K562 (cell line): ENCODE measurements around the gene MACF1. TPM values are rescaled to one million over a fixed set of nuclear protein-coding genes. Genes with fewer than 3 reads are reported as not detected.
"Not testable (repeated sequence)": the region's sequence is repeated elsewhere in the genome, so short reads cannot be mapped to it uniquely, and the experiment has no call there.

Experiments
- ATAC-seq: fragments of 200-7000 bp; cut with Tn5 transposase; 3 replicates; pipeline ENCODE4 v1.9.1; 2020; ENCODE audit warnings: moderate library complexity
- BruUV-seq: library from RNA; stranded (reverse); fragments of 400-500 nt; replicated peaks from 2 replicates; lab custom pipeline; 2021; lab: Mats Ljungman, UMichigan
- CTCF ChIA-PET: fragments of 300-600 bp; formaldehyde crosslinking; extraction: SDS; loops from one replicate; lab custom pipeline; 2021; ENCODE audit warnings: low intra/inter-chr PET ratio; lab: Yijun Ruan, JAX
- POLR2A ChIA-PET: fragments of 300-600, 350-650 bp; sonication (Branson Sonifier 250); formaldehyde crosslinking; extraction: SDS; loops from one replicate; lab custom pipeline; 2021; ENCODE audit warnings: antibody characterized with exemption, inconsistent platforms; lab: Yijun Ruan, JAX
- DNase-seq, 4 experiments: peaks; one replicate each; pipeline versions ENCODE4 v3.0.0 to v3.0.0-alpha.2; 2011 to 2018; ENCODE audit warnings: low spot score in 3 of 4, mixed read lengths in 3 of 4; ENCODE audit errors: extremely low read depth in 1 of 4
- FAIRE-seq: peaks from 2 replicates; lab custom pipeline; 2011; peaks lifted over from hg19 to GRCh38; lab: Jason Lieb, UNC
- H2AFZ ChIP-seq: 2 replicates; pipeline ENCODE4 v1.6.0; 2011; ENCODE audit warnings: low read depth, low read length, control low read depth, inconsistent platforms
- H3K27ac ChIP-seq: fragments of 200-600 bp; 3 replicates; pipeline ENCODE4 v1.8.0; 2011; ENCODE audit warnings: low read depth, mild to moderate bottlenecking, control low read depth, inconsistent platforms, low read length, moderate library complexity, mixed read lengths; ENCODE audit errors: extremely low read depth
- H3K27me3 ChIP-seq, 2 experiments: fragments of 300-600 bp in 1 of 2; 2 replicates in 1 of 2; 3 replicates in 1 of 2; pipeline versions ENCODE4 v1.6.0 to v1.8.0; 2011; ENCODE audit warnings: inconsistent platforms in 2 of 2, low read length in 2 of 2, mild to moderate bottlenecking in 1 of 2, mixed read lengths in 1 of 2, moderate library complexity in 1 of 2; ENCODE audit not compliant: control insufficient read depth in 2 of 2, insufficient read depth in 2 of 2
- H3K36me3 ChIP-seq: fragments of 300-600 bp; 3 replicates; pipeline ENCODE4 v1.8.0; 2011; ENCODE audit warnings: mild to moderate bottlenecking, low read length, inconsistent platforms; ENCODE audit not compliant: control insufficient read depth, insufficient read depth
- H3K4me1 ChIP-seq, 2 experiments: fragments of 200-600 bp in 1 of 2; replicated peaks in 1 of 2; 2 replicates in 1 of 2; 3 replicates in 1 of 2; pipeline versions ENCODE4 v1.5.1 to v1.8.0; 2011; ENCODE audit warnings: inconsistent platforms in 2 of 2, low read length in 2 of 2, mild to moderate bottlenecking in 1 of 2, mixed read lengths in 1 of 2, moderate library complexity in 1 of 2; ENCODE audit not compliant: control insufficient read depth in 2 of 2, insufficient read depth in 2 of 2
- H3K4me2 ChIP-seq: 2 replicates; pipeline ENCODE4 v1.6.1; 2011; ENCODE audit warnings: low read length, control low read depth, inconsistent platforms, mixed read lengths; ENCODE audit not compliant: insufficient read depth
- H3K4me3 ChIP-seq: fragments of 200-600 bp; sonication (generic), shearing (Covaris generic); 2 replicates; pipeline ENCODE4 v1.5.1; 2016; ENCODE audit warnings: control low read depth, inconsistent platforms
- H3K79me2 ChIP-seq: fragments of 200-600 bp; 3 replicates; pipeline ENCODE4 v1.8.0; 2011; ENCODE audit warnings: low read length, inconsistent platforms; ENCODE audit not compliant: control insufficient read depth, insufficient read depth
- H3K9ac ChIP-seq, 2 experiments: 2 replicates each; pipeline versions ENCODE4 v1.6.0 to v1.6.1; 2011; ENCODE audit warnings: low read depth in 2 of 2, low read length in 2 of 2, control low read depth in 1 of 2, inconsistent platforms in 1 of 2, mild to moderate bottlenecking in 1 of 2, mixed read lengths in 1 of 2; ENCODE audit not compliant: insufficient read depth in 1 of 2
- H3K9me1 ChIP-seq: one replicate; pipeline ENCODE4 v1.6.0; 2011; ENCODE audit warnings: inconsistent platforms, mild to moderate bottlenecking, low read length, moderate library complexity; ENCODE audit not compliant: control insufficient read depth, insufficient read depth
- H3K9me3 ChIP-seq: replicated peaks from 2 replicates; pipeline ENCODE4 v1.5.1; 2011; ENCODE audit warnings: low read depth, low read length, inconsistent platforms; ENCODE audit not compliant: control insufficient read depth, insufficient read depth
- H4K20me1 ChIP-seq: replicated peaks from 2 replicates; pipeline ENCODE4 v1.6.1; 2011; ENCODE audit warnings: low read length, inconsistent platforms, mixed read lengths; ENCODE audit not compliant: control insufficient read depth, insufficient read depth
- RBM22 ChIP-seq: fragments of 200-400 bp; formaldehyde crosslinking; IDR thresholded peaks from 2 replicates; pipeline ENCODE4 v1.6.1; 2018; ENCODE audit warnings: low read length, low read depth; ENCODE audit not compliant: poor library complexity, severe bottlenecking
- TSC22D4 ChIP-seq: fragments of 450-650 bp; IDR thresholded peaks from 2 replicates; pipeline ENCODE4 v1.6.1; 2016; ENCODE audit warnings: missing genetic modification characterization, missing biosample characterization, control low read depth
- ZNF134 ChIP-seq: fragments of 250-450 bp; sonication (Bioruptor Pico); conservative IDR thresholded peaks from 2 replicates; pipeline ENCODE4 v1.4.0; 2020
- WGBS: fragments of 100-300 bp; shearing (Covaris generic); methylation state at CpG from one replicate; pipeline ENCODE4 v1.1.6; 2016; ENCODE audit warnings: low coverage, mixed read lengths; ENCODE audit not compliant: insufficient coverage; ENCODE audit errors: missing lambda C conversion rate; 5-methylcytosine and 5-hydroxymethylcytosine counted together
- in situ Hi-C: fragments of 300-500 bp; cut with MboI; formaldehyde crosslinking; loops from 4 replicates; pipeline ENCODE4 v1.15.0; 2018; ENCODE audit warnings: inconsistent platforms, mixed read lengths
- intact Hi-C: fragments of 100-400 bp; cut with micrococcal nuclease; formaldehyde crosslinking; loops from 2 replicates; pipeline ENCODE4 v1.14.2; 2022
- polyA plus RNA-seq, 8 experiments: library from polyadenylated mRNA; depleted of rRNA in 4 of 8; stranded (reverse) in 5 of 8; unstranded in 3 of 8; fragments of >200 nt; fragmentation: Nextera tagmentation in 2 of 8; fragmentation: Illumina TruSeq in 1 of 8; extraction: Ambion mirVana in 2 of 8; extraction: Trizol in 1 of 8; gene quantifications; 2 replicates each; pipeline versions ENCODE4 v1.2.1 to v1.2.3, GENCODE V29; 2011 to 2014; ENCODE audit warnings: inconsistent platforms in 1 of 8, missing spikeins in 1 of 8
- total RNA-seq, 7 experiments: library from RNA; depleted of rRNA in 6 of 7; stranded (reverse); fragments of >200 nt in 6 of 7; fragmentation: Illumina TruSeq in 2 of 7; extraction: Trizol in 2 of 7; gene quantifications; 2 replicates each; pipeline versions ENCODE4 v1.2.1 to v1.2.3, GENCODE V29; 2011 to 2021; ENCODE audit warnings: low replicate concordance in 1 of 7
- TF ChIP-seq, protein P1 (sequence below): fragments of 250-450 bp; sonication (Bioruptor Pico); IDR thresholded peaks from 2 replicates; pipeline ENCODE4 v1.9.0; 2021; ENCODE audit warnings: mild to moderate bottlenecking, inconsistent platforms

Gene MACF1
- total and polyA plus RNA-seq, 9 of the 15 experiments (the other 6 are each of a cell fraction or from before 2014, with no cell fraction given): 13.2 to 232 (median 112) TPM

DNA sequence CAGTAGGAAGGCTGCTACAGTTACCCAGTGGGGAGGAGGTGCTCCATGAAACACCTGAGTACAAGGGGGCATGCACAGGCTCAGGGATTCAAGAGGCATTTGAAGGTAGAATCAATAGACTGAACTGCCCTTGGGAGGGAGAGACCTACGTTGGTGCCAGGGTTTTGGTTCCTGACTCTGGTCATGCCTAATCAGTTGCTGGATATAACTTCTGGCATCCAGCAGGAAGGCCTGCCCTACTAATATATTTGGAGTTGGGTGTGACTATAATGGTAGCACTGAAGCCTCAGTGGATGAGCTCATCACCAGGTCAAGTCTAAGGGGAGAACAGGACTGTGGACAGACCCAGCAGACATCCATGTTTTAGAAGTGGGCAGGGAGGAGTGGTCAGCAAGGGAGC lies 271.1 kb downstream of the MACF1 start:
- BruUV-seq, H3K9me3 ChIP-seq, H3K79me2 ChIP-seq, H4K20me1 ChIP-seq, H3K9ac ChIP-seq, DNase-seq, CTCF ChIA-PET, H2AFZ ChIP-seq, H3K9me1 ChIP-seq, in situ Hi-C loops, H3K4me3 ChIP-seq, ATAC-seq, H3K4me2 ChIP-seq, H3K27ac ChIP-seq, H3K4me1 ChIP-seq: not testable (repeated sequence)
- FAIRE-seq: peak; percentile 6
- WGBS: 82% methylated on average over 1 of the region's 1 CpG
- H3K36me3 ChIP-seq: peaks cover 56% of the 10 kb centered on the region
- POLR2A ChIA-PET: interaction anchor here (0.6 to 1.2 kb wide), 3 partner anchors 14 to 316 kb away, joined by 3 to 4 read pairs (median 3); no protein-coding TSS in a partner anchor
- TF ChIP-seq ZNF134 (CRISPR knock-in tag): 0 out of 2 replicates have a peak, but pooled peaks have one; percentile 61
- TF ChIP-seq, all 486 proteins: peak for 1; not testable (repeated sequence) for 485
- intact Hi-C loops, H3K27me3 ChIP-seq: not testable (repeated sequence)

DNA sequence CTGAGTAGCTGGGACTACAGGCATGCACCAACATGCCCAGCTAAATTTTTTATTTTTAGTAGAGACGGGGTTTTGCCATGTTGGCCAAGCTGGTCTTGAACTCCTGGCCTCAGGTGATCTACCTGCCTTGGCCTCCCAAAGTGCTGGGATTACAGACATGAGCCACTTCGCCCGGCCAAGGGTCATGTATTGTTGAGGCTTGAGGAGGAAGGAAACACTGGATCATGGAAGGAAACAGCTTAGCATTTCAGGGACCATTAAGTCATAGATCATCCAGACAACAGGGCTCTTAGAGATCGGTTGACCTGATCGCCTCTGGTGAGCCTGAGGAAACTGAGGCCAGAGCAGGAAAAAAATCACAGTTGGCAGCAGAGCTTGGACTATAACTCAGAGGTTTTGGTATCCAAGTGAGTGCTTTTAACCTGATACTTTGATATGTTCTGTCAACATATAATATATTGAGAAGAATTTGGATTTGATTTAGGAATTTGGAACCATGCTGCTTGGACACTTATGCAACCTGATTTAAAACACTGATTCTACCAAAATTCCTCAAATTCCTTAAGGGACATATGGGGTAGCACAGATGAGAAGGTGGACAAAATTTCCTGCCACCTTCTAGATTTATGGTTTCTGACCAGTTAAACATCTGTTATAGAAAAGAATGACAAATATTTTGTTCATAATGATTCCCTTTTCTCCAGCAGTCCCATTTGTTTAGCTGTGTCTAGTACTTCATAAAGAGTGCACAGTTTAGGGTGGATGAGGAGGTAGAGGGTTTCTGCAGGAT lies 273.8 kb downstream of the MACF1 start:
- H3K27ac ChIP-seq: no peak overlapping the region
- TF ChIP-seq, protein P1, sequence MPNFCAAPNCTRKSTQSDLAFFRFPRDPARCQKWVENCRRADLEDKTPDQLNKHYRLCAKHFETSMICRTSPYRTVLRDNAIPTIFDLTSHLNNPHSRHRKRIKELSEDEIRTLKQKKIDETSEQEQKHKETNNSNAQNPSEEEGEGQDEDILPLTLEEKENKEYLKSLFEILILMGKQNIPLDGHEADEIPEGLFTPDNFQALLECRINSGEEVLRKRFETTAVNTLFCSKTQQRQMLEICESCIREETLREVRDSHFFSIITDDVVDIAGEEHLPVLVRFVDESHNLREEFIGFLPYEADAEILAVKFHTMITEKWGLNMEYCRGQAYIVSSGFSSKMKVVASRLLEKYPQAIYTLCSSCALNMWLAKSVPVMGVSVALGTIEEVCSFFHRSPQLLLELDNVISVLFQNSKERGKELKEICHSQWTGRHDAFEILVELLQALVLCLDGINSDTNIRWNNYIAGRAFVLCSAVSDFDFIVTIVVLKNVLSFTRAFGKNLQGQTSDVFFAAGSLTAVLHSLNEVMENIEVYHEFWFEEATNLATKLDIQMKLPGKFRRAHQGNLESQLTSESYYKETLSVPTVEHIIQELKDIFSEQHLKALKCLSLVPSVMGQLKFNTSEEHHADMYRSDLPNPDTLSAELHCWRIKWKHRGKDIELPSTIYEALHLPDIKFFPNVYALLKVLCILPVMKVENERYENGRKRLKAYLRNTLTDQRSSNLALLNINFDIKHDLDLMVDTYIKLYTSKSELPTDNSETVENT: no peak
- TF ChIP-seq TSC22D4: no peak
- peak; percentile 14 for TF ChIP-seq RBM22
- no peaks in the 10 kb centered on the region for H3K27me3 ChIP-seq
- no TSS peak for BruUV-seq
- intact Hi-C loops: no loop called here
- no peaks in the 10 kb centered on the region for H3K9me3 ChIP-seq
- CTCF ChIA-PET: interaction anchor here (0.6 kb wide), 1 partner anchor 1459 kb away, joined by 5 read pairs; no protein-coding TSS in a partner anchor
- H4K20me1 ChIP-seq: no peaks in the 10 kb centered on the region
- POLR2A ChIA-PET: interaction anchor here (1.4 kb wide), 1 partner anchor 35 kb away, joined by 3 read pairs; no protein-coding TSS in a partner anchor
- H3K4me3 ChIP-seq: no peak overlapping the region
- DNase-seq: no peak
- ATAC-seq: no peak
- in situ Hi-C loops: no loop called here
- H3K4me2 ChIP-seq: no peak overlapping the region
- no peak overlapping the region for H3K9ac ChIP-seq
- H3K79me2 ChIP-seq: no peaks in the 10 kb centered on the region
- H3K9me1 ChIP-seq: no peaks in the 10 kb centered on the region
- H2AFZ ChIP-seq: no peak overlapping the region
- 95% methylated on average over 5 of the region's 5 CpGs for WGBS
- H3K36me3 ChIP-seq: peaks cover 51% of the 10 kb centered on the region
- no peaks in the 10 kb centered on the region for H3K4me1 ChIP-seq
- no peak for FAIRE-seq
